Activated CD8-positive, alpha-beta memory T cell treated with anti-CD3 and anti-CD28 coated beads for 4 hours (primary cell): Measurements from ENCODE around the gene RNF135.
"Not testable (repeated sequence)": the region's sequence is repeated elsewhere in the genome, so short reads cannot be mapped to it uniquely, and the experiment has no call there.

Experiments
- DNase-seq, 2 donors: peaks; one replicate each; pipeline ENCODE4 v3.0.0-alpha.2; 2020; ENCODE audit warnings: low read depth in 2 of 2

Gene RNF135, protein sequence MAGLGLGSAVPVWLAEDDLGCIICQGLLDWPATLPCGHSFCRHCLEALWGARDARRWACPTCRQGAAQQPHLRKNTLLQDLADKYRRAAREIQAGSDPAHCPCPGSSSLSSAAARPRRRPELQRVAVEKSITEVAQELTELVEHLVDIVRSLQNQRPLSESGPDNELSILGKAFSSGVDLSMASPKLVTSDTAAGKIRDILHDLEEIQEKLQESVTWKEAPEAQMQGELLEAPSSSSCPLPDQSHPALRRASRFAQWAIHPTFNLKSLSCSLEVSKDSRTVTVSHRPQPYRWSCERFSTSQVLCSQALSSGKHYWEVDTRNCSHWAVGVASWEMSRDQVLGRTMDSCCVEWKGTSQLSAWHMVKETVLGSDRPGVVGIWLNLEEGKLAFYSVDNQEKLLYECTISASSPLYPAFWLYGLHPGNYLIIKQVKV

DNA sequence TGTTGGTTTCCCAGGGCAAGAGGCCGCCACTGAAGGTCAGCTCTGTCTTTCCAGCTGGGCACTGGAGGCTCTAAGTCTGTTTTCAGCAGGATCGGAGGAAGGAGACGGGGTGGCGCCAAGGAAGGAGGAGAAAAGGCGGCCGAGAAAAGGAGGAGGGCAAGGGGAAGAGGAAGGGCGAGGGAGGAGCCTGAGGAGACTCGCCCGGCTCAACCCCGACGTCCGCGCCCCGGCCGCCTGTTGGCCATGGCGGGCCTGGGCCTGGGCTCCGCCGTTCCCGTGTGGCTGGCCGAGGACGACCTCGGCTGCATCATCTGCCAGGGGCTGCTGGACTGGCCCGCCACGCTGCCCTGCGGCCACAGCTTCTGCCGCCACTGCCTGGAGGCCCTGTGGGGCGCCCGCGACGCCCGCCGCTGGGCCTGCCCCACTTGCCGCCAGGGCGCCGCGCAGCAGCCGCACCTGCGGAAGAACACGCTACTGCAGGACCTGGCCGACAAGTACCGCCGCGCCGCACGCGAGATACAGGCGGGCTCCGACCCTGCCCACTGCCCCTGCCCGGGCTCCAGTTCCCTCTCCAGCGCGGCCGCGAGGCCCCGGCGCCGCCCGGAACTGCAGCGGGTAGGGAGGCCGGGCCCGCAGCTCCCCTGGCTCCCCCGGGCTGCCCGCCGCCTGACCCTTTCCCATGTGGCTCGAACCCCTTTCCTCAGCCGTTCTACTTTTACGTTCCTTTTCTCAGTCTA, at the start of gene RNF135:
RNF135 (plus strand) TSS at position 209 of the 737 bp plus-strand sequence; CDS start at position 244, 35 bp downstream.
- DNase-seq, result peak; percentile 13 to 20

DNA sequence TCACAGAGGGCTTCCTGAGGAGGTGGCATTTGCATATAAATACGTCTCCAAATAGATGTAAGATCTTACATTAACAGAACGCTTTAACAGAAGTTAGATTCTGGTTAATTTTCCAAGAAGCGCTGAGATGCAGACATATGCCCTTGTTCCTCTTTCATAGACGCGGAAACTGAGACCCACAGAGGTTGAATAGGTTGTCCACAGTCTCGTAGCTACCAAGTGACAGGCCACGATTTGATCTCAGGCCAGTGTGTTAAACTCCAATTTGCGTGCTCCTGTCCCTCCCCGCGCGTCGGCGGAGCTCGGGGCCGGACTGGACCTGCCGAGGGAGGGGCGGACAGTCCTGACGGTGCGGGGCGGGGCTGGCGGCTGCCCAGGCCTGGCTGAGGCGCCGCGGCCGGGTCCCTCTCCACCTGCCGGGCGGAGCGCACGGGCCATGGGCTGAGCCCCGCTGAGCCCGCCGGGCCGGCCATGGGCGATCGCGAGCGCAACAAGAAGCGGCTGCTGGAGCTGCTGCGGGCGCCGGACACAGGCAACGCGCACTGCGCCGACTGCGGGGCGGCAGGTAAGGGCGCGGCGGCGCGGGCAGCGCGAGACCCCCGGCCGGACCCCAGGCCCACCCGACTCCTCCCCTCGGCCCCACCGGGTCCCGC, 49.2 kb upstream of the RNF135 start, which contains the start of gene ADAP2:
ADAP2 (plus strand) TSS at position 402 of the 653 bp plus-strand sequence; CDS start at position 472, 70 bp downstream.
- DNase-seq, result no peak

DNA sequence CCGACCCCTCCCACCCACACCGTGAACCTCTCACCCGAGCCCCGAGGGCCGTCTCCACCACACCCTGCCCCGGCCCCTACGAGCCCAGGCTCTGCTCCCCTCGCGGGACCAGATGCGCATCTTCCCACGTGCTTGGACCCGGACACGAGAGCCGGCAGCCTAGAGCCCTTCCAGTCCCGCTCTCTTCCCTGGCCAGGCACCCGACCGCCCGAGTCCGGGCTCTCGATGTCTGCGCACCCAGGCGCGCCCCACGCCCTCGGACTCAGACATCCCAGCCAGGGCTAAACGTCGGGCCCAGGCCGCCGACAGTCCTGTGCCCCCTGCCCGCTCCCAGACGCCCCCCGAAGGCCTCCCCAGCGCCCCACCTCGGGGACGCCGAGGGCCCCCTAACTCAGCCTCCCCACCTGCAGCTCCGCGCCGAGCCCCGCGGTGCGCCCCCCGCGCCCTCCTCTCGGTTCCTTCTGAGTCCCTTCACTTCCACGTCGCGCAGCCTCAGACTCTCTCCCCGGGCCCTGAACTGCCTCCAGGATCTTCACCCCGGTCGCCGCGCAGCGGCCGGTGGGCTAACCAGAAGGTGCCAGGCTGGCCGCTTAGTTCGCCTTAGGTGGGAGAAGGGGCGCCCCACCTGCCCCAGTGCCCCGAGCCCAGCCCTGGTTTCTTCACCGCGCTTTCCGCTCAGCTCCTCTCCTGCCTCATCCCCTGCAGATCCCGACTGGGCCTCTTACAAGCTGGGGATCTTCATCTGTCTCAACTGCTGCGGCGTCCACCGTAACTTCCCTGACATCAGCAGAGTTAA, 48.4 kb upstream of the RNF135 start:
- no peak for DNase-seq

DNA sequence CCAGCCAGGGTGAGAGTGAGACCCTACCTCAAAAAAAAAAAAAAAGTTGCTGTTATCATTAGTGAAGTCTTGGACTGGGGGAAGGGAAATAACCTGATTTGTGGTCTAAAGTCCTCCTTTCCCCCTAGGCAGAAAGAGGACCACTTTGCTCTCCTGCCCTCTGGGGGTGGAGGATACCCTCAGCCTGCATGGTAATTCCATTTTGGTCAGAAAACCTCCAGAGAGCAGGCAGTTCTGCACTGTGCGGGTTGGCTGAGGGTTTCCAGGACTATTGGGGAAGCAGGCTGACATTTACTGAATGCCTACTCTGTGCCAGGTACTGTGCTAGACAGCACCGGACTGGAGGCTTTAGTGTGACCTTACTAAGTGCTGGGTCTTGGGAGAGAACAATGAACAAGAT, 46.5 kb upstream of the RNF135 start:
- no peak for DNase-seq

DNA sequence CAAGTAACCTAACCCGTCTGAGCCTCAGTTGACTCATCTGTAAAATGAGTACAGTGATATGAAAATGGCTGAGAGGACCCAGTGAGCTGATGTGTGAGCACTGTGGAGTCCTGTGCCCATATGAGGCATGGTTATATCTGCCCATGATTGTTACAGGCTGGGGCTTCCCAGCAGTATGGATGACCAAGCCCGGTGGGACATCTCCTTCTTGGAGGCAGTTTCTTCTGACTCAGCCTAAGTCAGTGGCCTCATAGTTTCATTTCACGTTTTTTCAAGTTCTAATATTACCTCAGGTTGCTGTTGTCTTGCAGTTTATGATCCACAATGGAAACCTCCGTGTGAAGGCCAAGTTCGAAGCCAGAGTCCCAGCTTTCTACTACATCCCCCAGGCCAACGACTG, 44.3 kb upstream of the RNF135 start:
- DNase-seq, result no peak

DNA sequence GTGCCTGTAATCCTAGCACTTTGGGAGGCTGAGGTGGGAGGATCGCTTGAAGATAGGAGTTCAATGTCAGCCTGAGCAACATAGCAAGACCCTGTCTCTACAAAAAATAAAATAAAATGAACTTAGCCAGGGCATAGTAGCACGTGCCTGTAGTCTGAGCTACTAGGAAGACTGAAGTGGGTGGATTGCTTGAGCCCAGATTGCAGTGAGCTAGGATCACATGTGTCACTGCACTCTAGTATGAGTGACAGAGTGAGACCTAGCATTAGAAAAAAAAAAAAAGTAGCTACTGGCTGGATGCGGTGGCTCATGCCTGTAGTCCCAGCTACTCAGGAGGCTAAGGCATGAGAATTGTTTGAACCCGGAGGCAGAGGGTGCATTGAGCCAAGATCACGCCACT, 43.1 kb upstream of the RNF135 start:
- no peak for DNase-seq

DNA sequence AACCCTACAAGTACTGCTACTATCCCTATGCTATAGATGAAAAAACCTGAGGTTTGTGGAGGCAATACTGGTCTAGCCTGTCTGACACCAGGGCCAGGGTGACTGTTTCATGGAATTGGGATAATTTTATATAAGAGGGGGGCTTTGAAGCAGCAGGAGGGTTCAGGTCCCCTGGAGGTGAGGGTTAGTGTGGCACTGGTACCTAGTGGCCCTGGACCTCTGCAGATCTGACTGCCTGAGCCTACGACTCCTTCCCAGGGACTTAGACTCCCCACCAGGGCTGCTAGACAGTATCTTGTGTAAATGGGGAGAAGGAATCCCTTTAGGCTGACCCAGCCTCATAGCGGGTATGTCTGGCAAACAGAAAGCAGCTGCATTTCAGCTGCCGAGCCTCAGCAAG, 42.3 kb upstream of the RNF135 start:
- no peak for DNase-seq

DNA sequence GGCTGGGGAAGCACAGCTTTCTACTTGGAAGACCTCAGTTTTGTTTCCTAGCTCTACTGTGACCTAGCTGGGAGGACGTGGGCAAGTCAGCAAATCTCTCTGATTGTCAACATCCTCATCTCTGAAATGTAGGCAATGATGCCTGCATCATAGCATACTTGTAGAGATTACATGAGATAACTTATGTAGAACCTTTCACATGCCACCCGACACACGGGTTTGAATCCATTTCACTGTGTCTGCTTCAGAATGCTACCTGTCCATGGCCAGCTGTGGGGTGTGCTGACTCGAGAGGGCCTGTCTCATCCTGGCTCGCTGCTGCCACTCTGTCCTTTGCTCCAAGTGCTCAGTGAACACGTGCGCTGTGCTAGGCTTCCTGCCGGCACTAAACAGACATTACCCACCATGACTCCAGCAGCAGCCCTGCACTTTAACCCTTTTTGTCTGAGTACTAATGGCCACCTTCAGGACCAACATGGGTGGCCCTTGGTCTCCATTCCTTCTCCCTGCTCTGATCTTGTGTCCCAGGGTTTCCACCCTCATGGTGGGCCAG, 41.7 kb upstream of the RNF135 start:
- no peak for DNase-seq

DNA sequence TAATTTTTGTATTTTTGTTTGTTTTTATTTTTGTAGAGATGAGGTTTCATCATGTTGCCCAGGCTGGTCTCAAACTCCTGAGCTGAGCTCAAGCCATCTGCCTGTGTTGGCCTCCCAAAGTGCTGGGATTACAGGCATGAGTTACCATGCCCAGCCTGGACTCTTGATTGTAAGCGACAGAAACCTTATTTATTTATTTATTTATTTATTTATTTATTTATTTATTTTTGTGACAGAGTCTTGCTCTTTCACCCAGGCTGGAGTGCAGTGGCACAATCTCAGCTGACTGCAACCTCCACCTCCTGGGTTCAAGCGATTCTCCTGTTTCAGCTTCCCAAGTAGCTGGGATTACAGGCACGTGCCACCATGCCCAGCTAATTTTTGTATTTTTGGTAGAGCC, 41.0 kb upstream of the RNF135 start:
- DNase-seq, result not testable (repeated sequence)

DNA sequence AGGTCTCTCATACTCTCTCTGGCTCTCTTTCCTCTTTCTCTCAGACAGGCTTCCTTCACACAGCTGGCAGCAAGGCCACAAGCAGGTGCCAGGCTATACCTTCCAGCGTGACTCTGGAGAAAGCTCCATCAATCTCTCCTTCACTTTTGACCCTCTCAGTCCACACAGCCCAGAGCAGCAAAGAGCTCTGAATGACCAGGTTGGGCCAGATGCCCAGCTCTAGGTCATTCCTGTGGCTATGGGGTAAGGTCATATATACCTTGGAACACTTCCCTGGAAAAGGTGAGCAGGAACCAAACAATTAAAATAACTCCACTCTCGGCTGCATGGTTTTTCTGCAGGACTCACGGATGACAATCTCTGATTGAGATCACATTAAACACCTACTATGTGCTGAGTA, 40.3 kb upstream of the RNF135 start:
- DNase-seq, result no peak

DNA sequence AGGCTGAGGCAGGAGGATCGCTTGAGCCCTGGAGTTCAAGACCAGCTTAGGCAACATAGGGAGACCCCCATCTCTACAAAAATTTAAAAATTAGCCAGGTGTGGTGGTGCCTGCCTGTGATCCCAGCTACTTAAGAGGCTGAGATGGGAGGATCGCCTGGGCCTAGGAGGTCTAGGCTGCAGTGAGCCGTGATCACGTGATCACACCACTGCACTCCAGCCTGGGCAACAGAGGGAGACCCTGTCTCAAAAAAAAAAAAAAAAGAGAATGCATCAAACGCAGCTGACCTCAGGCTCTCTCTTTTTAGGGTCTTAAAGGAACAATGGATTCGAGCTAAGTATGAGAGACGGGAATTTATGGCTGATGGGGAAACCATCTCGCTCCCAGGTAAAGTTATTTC, 39.3 kb upstream of the RNF135 start:
- DNase-seq, result not testable (repeated sequence)

DNA sequence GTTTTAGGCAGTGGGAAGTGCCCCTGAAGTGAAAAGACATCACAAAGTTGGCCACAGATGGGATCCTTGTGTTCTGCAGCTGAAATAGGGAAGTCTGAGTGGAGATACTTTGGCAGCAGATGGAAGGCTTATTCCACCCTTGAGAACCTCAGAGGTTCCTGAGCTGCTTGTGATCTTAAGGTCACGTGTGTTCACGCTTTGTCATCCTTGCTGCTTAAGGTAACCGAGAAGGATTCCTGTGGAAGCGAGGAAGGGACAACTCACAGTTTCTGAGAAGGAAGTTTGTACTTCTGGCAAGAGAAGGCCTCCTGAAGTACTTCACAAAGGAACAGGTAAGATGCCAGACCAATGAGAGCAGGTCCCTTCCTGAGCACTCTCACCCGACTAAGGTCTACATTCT, 36.9 kb upstream of the RNF135 start:
- DNase-seq, result no peak

DNA sequence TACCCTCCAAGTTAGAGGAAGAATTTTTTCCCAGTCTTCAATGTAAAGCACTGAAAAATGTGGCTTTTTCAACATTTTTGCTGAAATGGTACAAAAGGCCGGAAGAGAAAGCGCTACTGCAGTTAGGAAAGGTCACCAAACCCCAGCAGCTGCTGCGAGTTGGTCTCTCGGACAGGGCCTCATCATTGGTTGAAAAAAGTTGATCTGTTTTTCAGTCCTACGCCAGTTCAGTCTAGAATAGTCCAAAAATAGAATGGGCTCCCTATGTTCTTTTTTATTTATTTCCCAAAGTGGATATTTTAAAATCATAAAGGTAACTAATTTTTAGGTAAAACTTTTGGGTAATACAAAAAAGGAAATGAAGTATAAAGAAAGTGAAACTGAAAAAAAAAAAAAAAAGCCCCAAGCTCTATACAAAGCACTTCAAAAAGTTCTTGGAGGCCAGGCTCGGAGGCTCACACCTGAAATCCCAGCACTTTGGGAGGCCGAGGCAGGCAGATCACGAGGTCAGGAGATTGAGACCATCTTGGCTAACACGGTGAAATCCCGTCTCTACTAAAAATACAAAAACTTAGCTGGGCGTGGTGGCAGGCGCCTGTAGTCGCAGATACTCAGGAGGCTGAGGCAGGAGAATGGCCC, 31.7 kb upstream of the RNF135 start:
- DNase-seq, result no peak

DNA sequence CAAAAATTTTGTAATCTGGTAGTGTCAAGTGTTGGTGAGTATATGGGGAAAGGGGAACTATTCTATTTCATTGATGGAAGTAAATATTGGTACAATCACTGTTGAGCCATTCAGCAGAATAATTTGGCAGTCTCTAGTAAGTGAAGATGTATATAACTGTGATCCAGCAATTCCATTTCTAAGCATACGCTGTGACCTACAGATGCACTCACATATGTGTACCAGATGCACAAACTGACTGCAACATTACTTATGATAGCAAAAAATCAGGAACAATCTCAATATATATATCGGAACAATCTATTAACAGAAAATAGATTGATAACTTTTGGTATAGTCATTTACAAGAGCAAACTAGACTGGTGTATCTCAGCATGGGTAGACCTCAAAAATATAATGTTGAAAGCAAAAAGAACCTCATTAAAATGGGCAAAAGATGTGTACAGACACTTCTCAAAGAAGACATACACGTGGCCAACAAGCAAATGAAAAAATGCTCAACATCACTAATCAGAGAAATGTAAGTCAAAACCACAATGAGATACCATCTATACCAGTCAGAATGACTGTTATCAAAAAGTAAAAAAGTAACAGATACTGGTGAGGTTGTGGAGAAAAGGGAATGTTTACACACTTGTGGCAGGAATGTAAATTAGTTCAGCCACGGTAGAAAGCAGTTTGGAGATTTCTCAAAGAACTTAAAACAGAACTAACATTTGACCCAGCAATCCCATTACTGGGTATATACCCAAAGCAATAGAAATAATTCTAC, 28.3 kb upstream of the RNF135 start:
- no peak for DNase-seq

DNA sequence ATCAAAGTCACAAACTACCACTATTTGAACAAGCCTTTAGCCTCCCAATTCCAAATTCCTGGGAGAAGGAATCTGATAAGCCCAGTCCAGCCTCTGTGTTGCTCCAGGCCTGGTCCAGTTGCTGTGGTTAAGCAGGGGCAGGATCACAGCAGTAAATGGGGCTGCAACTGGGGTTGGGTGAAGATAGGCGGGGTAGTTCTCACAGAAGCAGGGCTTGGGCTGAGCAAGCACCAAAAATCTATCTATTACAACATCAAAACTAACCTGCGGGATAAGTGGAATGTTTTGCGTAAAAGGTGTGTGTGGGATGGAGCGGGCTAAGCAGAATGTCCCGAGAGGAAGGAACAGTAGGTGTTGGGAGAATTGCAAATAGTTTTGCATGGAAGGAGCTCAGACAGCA, 23.0 kb upstream of the RNF135 start:
- no peak for DNase-seq

DNA sequence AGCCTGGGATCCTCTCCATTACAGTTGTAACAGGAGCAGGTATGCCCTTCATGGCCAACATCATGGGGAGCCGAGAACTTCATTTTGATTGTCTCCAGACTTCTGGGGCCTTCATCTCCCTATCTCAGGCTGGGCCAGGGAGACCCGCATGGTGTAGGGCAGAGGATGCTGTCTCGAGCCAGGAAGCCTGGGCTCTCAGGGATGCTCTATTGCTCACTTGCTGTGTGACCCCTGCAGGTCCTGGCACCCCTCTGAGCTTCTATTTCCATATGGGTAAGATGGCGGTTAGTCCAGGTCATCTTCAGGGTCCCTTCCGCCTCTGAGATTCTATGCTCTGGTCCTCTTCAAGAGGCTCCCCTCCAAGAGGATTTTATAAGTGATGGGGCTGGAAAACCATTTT, 20.6 kb upstream of the RNF135 start:
- DNase-seq, result no peak

DNA sequence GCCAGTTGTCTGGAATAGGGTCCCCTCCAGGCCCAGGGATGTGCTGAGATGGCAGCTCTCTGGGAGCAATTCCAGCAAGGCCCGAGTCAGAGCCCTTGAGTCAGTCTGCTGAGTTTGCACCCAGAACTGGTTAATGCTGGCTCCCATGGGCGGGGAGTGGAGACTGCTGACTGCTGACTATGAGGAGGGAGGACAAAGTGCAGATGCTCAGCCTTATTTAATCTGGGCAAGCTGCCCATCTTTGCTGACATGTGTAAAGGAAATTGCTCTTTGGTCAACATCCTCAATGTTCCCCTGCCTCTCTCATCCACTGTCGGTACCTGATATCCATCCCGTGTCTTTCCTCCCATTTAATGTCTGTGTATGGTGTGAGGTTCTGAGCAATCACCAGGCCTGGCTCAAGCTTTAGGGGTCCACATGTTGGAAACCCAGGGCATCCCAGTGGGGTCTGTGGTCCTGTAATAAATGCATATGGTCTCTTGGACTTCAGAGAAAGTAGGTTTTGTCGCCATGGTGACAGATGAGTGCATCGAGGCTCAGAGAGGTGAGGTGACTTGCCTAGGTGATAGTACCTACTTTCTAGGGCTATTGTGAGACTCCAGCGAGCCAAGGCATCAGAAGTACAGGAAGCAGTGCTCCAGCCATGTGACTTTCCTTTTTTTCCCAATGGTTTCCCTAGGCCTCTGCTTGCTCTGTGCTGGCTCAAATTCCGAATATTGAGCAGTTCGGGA, 20.0 kb upstream of the RNF135 start:
- no peak for DNase-seq

DNA sequence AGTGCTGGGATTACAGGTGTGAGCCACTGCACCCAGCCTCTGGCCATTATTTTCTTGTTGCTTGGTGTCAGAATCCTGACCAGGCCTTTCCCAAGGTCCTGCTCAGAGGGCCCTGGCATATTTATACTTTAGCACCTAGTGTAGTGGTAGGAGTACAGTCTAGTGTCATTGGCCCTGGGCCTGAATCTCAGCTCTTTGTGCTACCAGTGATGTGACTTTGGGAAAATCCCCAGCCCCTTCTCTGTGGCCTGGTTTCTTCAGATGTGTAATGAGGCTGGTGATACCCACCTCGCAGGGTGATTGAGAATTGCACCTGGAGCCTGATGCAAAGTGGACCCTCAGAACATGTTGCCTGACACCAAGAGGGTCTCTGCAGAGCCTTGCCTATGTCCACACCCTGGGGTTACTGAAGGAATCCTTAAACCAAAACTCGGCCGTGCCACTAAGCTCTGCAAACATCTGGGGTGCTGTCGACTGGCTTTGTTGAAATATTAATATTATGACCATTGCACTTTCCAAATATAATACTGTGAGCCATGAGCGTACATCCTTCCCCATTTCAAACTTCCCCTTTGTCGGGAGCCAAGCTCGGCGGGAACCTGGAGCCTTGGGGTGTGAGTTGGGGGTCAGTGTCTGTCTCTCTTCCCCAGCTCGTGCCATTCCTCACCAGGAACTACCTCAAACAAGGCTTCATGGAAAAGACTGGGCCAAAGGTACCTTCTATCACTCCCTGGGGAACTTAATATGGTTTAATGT, 18.0 kb upstream of the RNF135 start:
- DNase-seq, result no peak
